NCI-H1436 (cell line): ENCODE measurements around the gene ZNF521.

ENCODE experiments used
- DNase-seq: peaks from one replicate; lab custom pipeline; 2025; lab: John Stamatoyannopoulos, UW

Gene ZNF521

GRCh38 chr18:25250474-25250851 lies 101.5 kb downstream of the ZNF521 start:
- DNase-seq = no peak

GRCh38 chr18:25248755-25249154 lies 103.2 kb downstream of the ZNF521 start:
- DNase-seq = no peak

GRCh38 chr18:25247725-25248124 lies 104.2 kb downstream of the ZNF521 start:
- no peak for DNase-seq

- DNase-seq = no peak
Measured at GRCh38 chr18:25244924-25245698, 106.9 kb downstream of the ZNF521 start.

- no peak for DNase-seq
Measured at GRCh38 chr18:25244170-25244569, 107.8 kb downstream of the ZNF521 start.

GRCh38 chr18:25243754-25244153 lies 108.2 kb downstream of the ZNF521 start:
- DNase-seq = no peak

- DNase-seq = no peak
Measured at GRCh38 chr18:25243257-25243656, 108.7 kb downstream of the ZNF521 start.

GRCh38 chr18:25240420-25240770 lies 111.6 kb downstream of the ZNF521 start:
- no peak for DNase-seq

- no peak for DNase-seq
Measured at GRCh38 chr18:25239581-25240419, 112.2 kb downstream of the ZNF521 start.

GRCh38 chr18:25239151-25239550 lies 112.8 kb downstream of the ZNF521 start:
- DNase-seq = no peak

- no peak for DNase-seq
Measured at GRCh38 chr18:25237571-25238267, 114.2 kb downstream of the ZNF521 start.

- no peak for DNase-seq
Measured at GRCh38 chr18:25236736-25237135, 115.2 kb downstream of the ZNF521 start.

- no peak for DNase-seq
Measured at GRCh38 chr18:25235401-25236042, 116.4 kb downstream of the ZNF521 start.

- DNase-seq = no peak
Measured at GRCh38 chr18:25234740-25235345, 117.1 kb downstream of the ZNF521 start.

- DNase-seq = no peak
Measured at GRCh38 chr18:25234322-25234639, 117.7 kb downstream of the ZNF521 start.

GRCh38 chr18:25233528-25234321 lies 118.2 kb downstream of the ZNF521 start:
- no peak for DNase-seq

- no peak for DNase-seq
Measured at GRCh38 chr18:25231327-25231691, 120.7 kb downstream of the ZNF521 start.

GRCh38 chr18:25230658-25231326 lies 121.2 kb downstream of the ZNF521 start:
- no peak for DNase-seq

- DNase-seq = no peak
Measured at GRCh38 chr18:25229920-25230319, 122.0 kb downstream of the ZNF521 start.

GRCh38 chr18:25229081-25229480 lies 122.9 kb downstream of the ZNF521 start:
- DNase-seq = no peak

- DNase-seq = no peak
Measured at GRCh38 chr18:25228410-25228809, 123.6 kb downstream of the ZNF521 start.
